GM12892 (cell line): ENCODE data around the gene CERT1.

ENCODE experiments used
- POLR2A ChIP-seq: IDR thresholded peaks from 2 replicates; pipeline ENCODE4 v1.6.1; 2011; ENCODE audit warnings: low read depth, low read length, control low read depth
- POLR2AphosphoS5 ChIP-seq: IDR thresholded peaks from 2 replicates; pipeline ENCODE4 v1.6.1; 2011; ENCODE audit warnings: low read depth, low read length, control low read depth

DNA sequence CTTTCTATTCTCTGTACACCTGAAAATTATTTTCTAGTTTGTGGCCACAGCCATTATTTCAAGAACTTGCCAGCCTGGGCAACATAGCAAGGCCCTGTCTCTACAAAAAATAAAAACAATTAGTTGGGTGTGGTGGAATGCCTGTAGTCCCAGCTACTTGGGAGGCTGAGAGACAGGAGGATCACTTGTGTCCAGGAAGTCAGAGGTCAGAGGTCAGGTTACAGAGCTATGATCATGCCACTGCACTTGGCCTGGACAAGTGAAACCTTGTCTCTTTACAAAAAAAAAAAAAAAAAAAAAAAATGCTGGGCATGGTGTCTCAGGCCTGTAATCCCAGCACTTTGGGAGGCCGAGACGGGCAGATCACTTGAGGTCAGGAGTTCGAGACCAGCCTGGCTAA is 116.2 kb downstream of the CERT1 start:
- TF ChIP-seq POLR2AphosphoS5 (no peak), POLR2A (no peak)
